Adrenal gland (tissue), 5 donors: ENCODE data around the gene MOB3B.

Source experiments
- POLR2A ChIP-seq, 2 donors: fragments of 450-650 bp; IDR thresholded peaks; one replicate each; pipeline ENCODE4 v1.6.1; 2017; ENCODE audit warnings: antibody characterized with exemption in 2 of 2, mild to moderate bottlenecking in 2 of 2, moderate library complexity in 1 of 2
- TF ChIP-seq, protein P1 (sequence below), 6 experiments: fragments of 450-650 bp in 4 of 6; fragments of 200-600 bp in 2 of 6; sonication (generic) in 1 of 6; IDR thresholded peaks; 1 replicate in 5 of 6; 2 replicates in 1 of 6; pipeline versions ENCODE4 v1.5.1 to v1.8.0; 2016 to 2021; ENCODE audit warnings: antibody characterized with exemption in 6 of 6, mild to moderate bottlenecking in 2 of 6, moderate library complexity in 1 of 6
- donor health status: DM: no; HTN: no; CAD: no.

DNA sequence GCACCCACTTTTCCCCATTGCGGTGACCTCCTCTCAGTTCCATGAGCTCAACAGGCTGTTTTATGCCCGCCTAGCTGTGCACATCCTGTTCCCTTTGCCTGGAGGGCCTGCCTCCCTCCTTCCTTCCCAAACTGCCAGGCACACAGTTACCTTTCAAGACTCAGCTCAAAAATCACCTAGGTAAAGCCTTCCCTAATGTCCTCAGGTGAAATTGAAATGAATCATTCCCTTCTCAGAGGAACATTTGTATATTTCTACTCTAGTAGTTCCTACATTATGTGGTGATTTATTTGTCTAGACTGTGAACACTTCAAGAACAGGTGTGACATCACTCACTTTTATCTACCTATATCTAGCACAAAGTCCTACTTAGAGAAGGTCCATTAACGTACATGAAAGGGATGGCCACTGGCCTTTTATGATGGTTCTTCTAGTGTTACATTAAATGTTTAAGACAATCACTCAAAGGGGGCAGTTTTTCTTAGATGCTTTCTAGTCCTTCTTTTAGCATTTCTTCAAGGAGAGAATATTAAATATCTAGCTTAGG lies 129.2 kb downstream of the MOB3B start:
- TF ChIP-seq POLR2A (IDR thresholded peaks at IDR 0.05), result no peak
- TF ChIP-seq, protein P1, sequence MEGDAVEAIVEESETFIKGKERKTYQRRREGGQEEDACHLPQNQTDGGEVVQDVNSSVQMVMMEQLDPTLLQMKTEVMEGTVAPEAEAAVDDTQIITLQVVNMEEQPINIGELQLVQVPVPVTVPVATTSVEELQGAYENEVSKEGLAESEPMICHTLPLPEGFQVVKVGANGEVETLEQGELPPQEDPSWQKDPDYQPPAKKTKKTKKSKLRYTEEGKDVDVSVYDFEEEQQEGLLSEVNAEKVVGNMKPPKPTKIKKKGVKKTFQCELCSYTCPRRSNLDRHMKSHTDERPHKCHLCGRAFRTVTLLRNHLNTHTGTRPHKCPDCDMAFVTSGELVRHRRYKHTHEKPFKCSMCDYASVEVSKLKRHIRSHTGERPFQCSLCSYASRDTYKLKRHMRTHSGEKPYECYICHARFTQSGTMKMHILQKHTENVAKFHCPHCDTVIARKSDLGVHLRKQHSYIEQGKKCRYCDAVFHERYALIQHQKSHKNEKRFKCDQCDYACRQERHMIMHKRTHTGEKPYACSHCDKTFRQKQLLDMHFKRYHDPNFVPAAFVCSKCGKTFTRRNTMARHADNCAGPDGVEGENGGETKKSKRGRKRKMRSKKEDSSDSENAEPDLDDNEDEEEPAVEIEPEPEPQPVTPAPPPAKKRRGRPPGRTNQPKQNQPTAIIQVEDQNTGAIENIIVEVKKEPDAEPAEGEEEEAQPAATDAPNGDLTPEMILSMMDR (IDR thresholded peaks at IDR 0.05), result no peak
